ENCODE results near the gene FNDC1. TPM values are rescaled to one million over a fixed set of nuclear protein-coding genes. Genes with fewer than 3 reads are reported as not detected.

The FNDC1 gene
- total and polyA plus RNA-seq, 2 donors (not counting 1 experiment from before 2014, with no cell fraction given) = not detected

GRCh38 chr6:159303784-159304183 is 134.6 kb downstream of the FNDC1 start:
- H3K4me1 ChIP-seq (ENCODE audit: control insufficient read depth in 2 of 2, insufficient read depth in 2 of 2, low read length in 2 of 2) = no peaks in the 10 kb centered on the region
- intact Hi-C loops (cut with micrococcal nuclease) = no loop called here
- H3K4me2 ChIP-seq (replicated peaks; ENCODE audit: low read depth, low read length, poor library complexity, severe bottlenecking) = no peak overlapping the region
- TF ChIP-seq EZH2 (IDR thresholded peaks at IDR 0.05; ENCODE audit: borderline replicate concordance, insufficient read depth, low read depth, low read length, poor library complexity, severe bottlenecking) = no peak
- TF ChIP-seq CTCF (IDR thresholded peaks at IDR 0.05) = no peak
- no peak overlapping the region for H3K9ac ChIP-seq (ENCODE audit: low read length)
- no peak overlapping the region for H3K4me3 ChIP-seq (ENCODE audit: control extremely low read depth in 1 of 5, extremely low read depth in 1 of 5, insufficient read depth in 1 of 5, low read depth in 2 of 5, low read length in 4 of 5)
- H2AFZ ChIP-seq (ENCODE audit: insufficient read depth, low read depth, low read length, poor library complexity, severe bottlenecking) = no peak overlapping the region
- CTCF ChIA-PET = no interaction called here
- H3K4me1 Mint-ChIP-seq = no peaks in the 10 kb centered on the region
- peaks cover 0 to 3% (median 1%) of the 10 kb centered on the region in 4 experiments for H3K27me3 ChIP-seq (replicated peaks in 1 of 4; ENCODE audit: control extremely low read depth in 1 of 4, control insufficient read depth in 3 of 4, insufficient read depth in 4 of 4, low read length in 3 of 4)
- no peak overlapping the region for H3K4me3 Mint-ChIP-seq
- POLR2A ChIA-PET = no interaction called here
- peaks cover 0 to 1% (median 0%) of the 10 kb centered on the region in 3 donors for H3K9me3 ChIP-seq (ENCODE audit: control extremely low read depth in 1 of 3, control insufficient read depth in 2 of 3, insufficient read depth in 1 of 3, low read length in 2 of 3)
- DNase-seq = no peak
- H3K79me2 ChIP-seq (ENCODE audit: control insufficient read depth, insufficient read depth, low read length) = no peaks in the 10 kb centered on the region
- 86% methylated on average over 6 of the region's 6 CpGs for WGBS (ENCODE audit: insufficient coverage)
- H3K27ac ChIP-seq (ENCODE audit: low read length in 2 of 2) = no peak overlapping the region
- H3K36me3 ChIP-seq (replicated peaks in 1 of 2; ENCODE audit: control extremely low read depth in 1 of 2, control insufficient read depth in 1 of 2, extremely low read depth in 1 of 2, insufficient read depth in 2 of 2, low read length in 1 of 2) = no peaks in the 10 kb centered on the region
- ATAC-seq (ENCODE audit: low read depth) = no peak
- no peaks in the 10 kb centered on the region for H4K20me1 ChIP-seq (ENCODE audit: control insufficient read depth, insufficient read depth, low read length, poor library complexity, severe bottlenecking)
- H3K9me3 Mint-ChIP-seq (ENCODE audit: insufficient read depth) = no peaks in the 10 kb centered on the region
- H3K27me3 Mint-ChIP-seq = peaks cover 23% of the 10 kb centered on the region
- H3K27ac Mint-ChIP-seq = no peak overlapping the region

GRCh38 chr6:159304641-159305040 is 135.4 kb downstream of the FNDC1 start:
- DNase-seq (no peak), ATAC-seq (ENCODE audit: low read depth) (no peak)
- no peak for TF ChIP-seq EZH2 (IDR thresholded peaks at IDR 0.05; ENCODE audit: borderline replicate concordance, insufficient read depth, low read depth, low read length, poor library complexity, severe bottlenecking)
- no peak for TF ChIP-seq CTCF (IDR thresholded peaks at IDR 0.05)
- WGBS (ENCODE audit: insufficient coverage) = no CpG with 5 or more reads among the region's 1 CpG
- Mint-ChIP-seq H3K4me3 (no peak overlapping the region), H3K27me3 (peaks cover 23% of the 10 kb centered on the region), H3K27ac (no peak overlapping the region), H3K9me3 (ENCODE audit: insufficient read depth) (no peaks in the 10 kb centered on the region), H3K4me1 (no peaks in the 10 kb centered on the region)
- intact Hi-C loops (cut with micrococcal nuclease) = no loop called here
- Histone ChIP-seq H3K79me2 (ENCODE audit: control insufficient read depth, insufficient read depth, low read length) (no peaks in the 10 kb centered on the region), H3K27ac (ENCODE audit: low read length in 2 of 2) (no peak overlapping the region), H2AFZ (ENCODE audit: insufficient read depth, low read depth, low read length, poor library complexity, severe bottlenecking) (no peak overlapping the region), H3K4me3 (ENCODE audit: control extremely low read depth in 1 of 5, extremely low read depth in 1 of 5, insufficient read depth in 1 of 5, low read depth in 2 of 5, low read length in 4 of 5) (no peak overlapping the region), H3K4me1 (ENCODE audit: control insufficient read depth in 2 of 2, insufficient read depth in 2 of 2, low read length in 2 of 2) (no peaks in the 10 kb centered on the region), H3K27me3 (replicated peaks in 1 of 4; ENCODE audit: control extremely low read depth in 1 of 4, control insufficient read depth in 3 of 4, insufficient read depth in 4 of 4, low read length in 3 of 4) (peaks cover 0 to 3% (median 1%) of the 10 kb centered on the region in 4 experiments), H3K9ac (ENCODE audit: low read length) (no peak overlapping the region), H3K9me3 (ENCODE audit: control extremely low read depth in 1 of 3, control insufficient read depth in 2 of 3, insufficient read depth in 1 of 3, low read length in 2 of 3) (no peaks in the 10 kb centered on the region), H3K36me3 (replicated peaks in 1 of 2; ENCODE audit: control extremely low read depth in 1 of 2, control insufficient read depth in 1 of 2, extremely low read depth in 1 of 2, insufficient read depth in 2 of 2, low read length in 1 of 2) (no peaks in the 10 kb centered on the region), H3K4me2 (replicated peaks; ENCODE audit: low read depth, low read length, poor library complexity, severe bottlenecking) (no peak overlapping the region), H4K20me1 (ENCODE audit: control insufficient read depth, insufficient read depth, low read length, poor library complexity, severe bottlenecking) (no peaks in the 10 kb centered on the region)
- ChIA-PET CTCF (no interaction called here), POLR2A (no interaction called here)

Data from B cell (primary cell).